ENCODE data around the gene CHST11. TPM values are rescaled to one million over a fixed set of nuclear protein-coding genes. Genes with fewer than 3 reads are reported as not detected.
A peak's percentile ranks its signal among the peaks of the same experiment; 100 is the strongest.

Gene CHST11
- total and polyA plus RNA-seq, 2 of the 4 experiments (the other 2 are of a cell fraction) = 1.4 to 2.7 TPM

GRCh38 chr12:104763168-104763805, 306.5 kb downstream of the CHST11 start:
- dilution Hi-C loops (cut with HindIII; ENCODE audit: low sequenced_read_pairs, unreplicated experiment) (no loop called here), in situ Hi-C loops (cut with MboI; ENCODE audit: low sequenced_read_pairs) (no loop called here), intact Hi-C loops (cut with micrococcal nuclease) (no loop called here)
- Histone ChIP-seq H3K27me3 (ENCODE audit: control insufficient read depth, insufficient read depth, low read length) (peaks cover 11% of the 10 kb centered on the region), H3K23ac (ENCODE audit: low read depth, low read length) (no peak overlapping the region), H4K8ac (ENCODE audit: low read depth in 2 of 2, low read length in 2 of 2) (no peak overlapping the region), H2AFZ (replicated peaks; ENCODE audit: low read length, poor library complexity) (no peak overlapping the region), H2AK9ac (replicated peaks; ENCODE audit: low read depth, low read length, poor library complexity) (no peak overlapping the region), H2BK15ac (ENCODE audit: low read depth, low read length) (no peak overlapping the region), H3K9me3 (ENCODE audit: control insufficient read depth, insufficient read depth, low read length) (no peaks in the 10 kb centered on the region), H3K9me1 (ENCODE audit: insufficient read depth, low read length) (peaks cover 3% of the 10 kb centered on the region; the same call in 1 of the 2 replicates), H4K20me1 (ENCODE audit: insufficient read depth, low read length) (no peaks in the 10 kb centered on the region), H3K9ac (ENCODE audit: low read depth, low read length) (no peak overlapping the region), H3K36me3 (ENCODE audit: control insufficient read depth, insufficient read depth, low read length) (no peaks in the 10 kb centered on the region), H3K18ac (ENCODE audit: low read depth, low read length) (no peak overlapping the region), H2AK5ac (ENCODE audit: low read depth, low read length) (no peak overlapping the region), H3K56ac (ENCODE audit: extremely low read depth, insufficient read depth, low read length) (no peak overlapping the region), H3K4me1 (ENCODE audit: control insufficient read depth, insufficient read depth, low read length) (no peaks in the 10 kb centered on the region), H3K4ac (ENCODE audit: low read depth, low read length) (no peak overlapping the region), H2BK120ac (ENCODE audit: low read depth, low read length) (no peak overlapping the region), H3K79me1 (ENCODE audit: low read depth in 1 of 2, low read length in 2 of 2) (no peaks in the 10 kb centered on the region), H4K5ac (ENCODE audit: low read depth, low read length) (no peak overlapping the region), H2BK5ac (ENCODE audit: low read depth, low read length, poor library complexity, severe bottlenecking) (no peak overlapping the region), H4K91ac (ENCODE audit: insufficient read depth, low read depth, low read length) (no peak overlapping the region), H3K4me3 (ENCODE audit: insufficient read depth, low read depth, low read length) (no peak overlapping the region), H3K4me2 (ENCODE audit: low read depth, low read length) (no peak overlapping the region), H2BK20ac (ENCODE audit: low read depth, low read length) (no peak overlapping the region), H3K14ac (replicated peaks; ENCODE audit: low read depth, low read length) (no peak overlapping the region), H3K27ac (ENCODE audit: insufficient read depth, low read length) (no peak overlapping the region)
- no TSS peak for BruUV-seq (replicated peaks)
- peak; percentile 38 for DNase-seq
- POLR2A ChIA-PET (ENCODE audit: unreplicated experiment) = no interaction called here
- CTCF ChIA-PET = no interaction called here
- TF ChIP-seq CEBPB (IDR thresholded peaks at IDR 0.05; ENCODE audit: low read depth, low read length) = peak; percentile 54; the same call in 1 of the 2 replicates
- no peak for TF ChIP-seq POLR2A (IDR thresholded peaks at IDR 0.05; ENCODE audit: low read depth, low read length)
- WGBS, 2 experiments (ENCODE audit: extremely low coverage in 2 of 2, insufficient read length in 1 of 2) = no CpG with 5 or more reads among the region's 6 CpGs
- no peak for ATAC-seq (ENCODE audit: low read depth)
